ENCODE data around the gene CCDC30.
"Not testable (repeated sequence)": the region's sequence is repeated elsewhere in the genome, so short reads cannot be mapped to it uniquely, and the experiment has no call there.

CCDC30 gene

GRCh38 chr1:42529724-42530181 is 66.7 kb downstream of the CCDC30 start:
- peak; percentile 23 for DNase-seq (ENCODE audit: low spot score)

GRCh38 chr1:42531043-42531442 is 68.0 kb downstream of the CCDC30 start:
- no peak for DNase-seq (ENCODE audit: low spot score)

GRCh38 chr1:42533101-42533863 is 70.2 kb downstream of the CCDC30 start:
- DNase-seq (ENCODE audit: low spot score), result no peak

GRCh38 chr1:42541104-42541503 is 78.0 kb downstream of the CCDC30 start:
- no peak for DNase-seq (ENCODE audit: low spot score)

- no peak for DNase-seq (ENCODE audit: low spot score)
Measured at GRCh38 chr1:42551180-42551579, 88.1 kb downstream of the CCDC30 start.

- DNase-seq (ENCODE audit: low spot score), result no peak
Measured at GRCh38 chr1:42551590-42551989, 88.5 kb downstream of the CCDC30 start.

- DNase-seq (ENCODE audit: low spot score), result no peak
Measured at GRCh38 chr1:42552636-42553035, 89.5 kb downstream of the CCDC30 start.

GRCh38 chr1:42557230-42557851 is 94.3 kb downstream of the CCDC30 start:
- no peak for DNase-seq (ENCODE audit: low spot score)

- DNase-seq (ENCODE audit: low spot score), result no peak
Measured at GRCh38 chr1:42567038-42567437, 104.0 kb downstream of the CCDC30 start.

- DNase-seq (ENCODE audit: low spot score), result no peak
Measured at GRCh38 chr1:42576935-42577334, 113.8 kb downstream of the CCDC30 start.

GRCh38 chr1:42586016-42586415 is 122.9 kb downstream of the CCDC30 start:
- DNase-seq (ENCODE audit: low spot score), result no peak

- DNase-seq (ENCODE audit: low spot score), result no peak
Measured at GRCh38 chr1:42587753-42588152, 124.7 kb downstream of the CCDC30 start.

GRCh38 chr1:42592811-42593210 is 129.7 kb downstream of the CCDC30 start:
- DNase-seq (ENCODE audit: low spot score), result no peak

- no peak for DNase-seq (ENCODE audit: low spot score)
Measured at GRCh38 chr1:42593486-42594100, 130.5 kb downstream of the CCDC30 start.

- no peak for DNase-seq (ENCODE audit: low spot score)
Measured at GRCh38 chr1:42601472-42601871, 138.4 kb downstream of the CCDC30 start.

GRCh38 chr1:42613803-42614131 is 150.7 kb downstream of the CCDC30 start:
- no peak for DNase-seq (ENCODE audit: low spot score)

GRCh38 chr1:42618866-42619265 is 155.8 kb downstream of the CCDC30 start:
- no peak for DNase-seq (ENCODE audit: low spot score)

GRCh38 chr1:42620307-42620706 is 157.2 kb downstream of the CCDC30 start:
- DNase-seq (ENCODE audit: low spot score), result no peak

- DNase-seq (ENCODE audit: low spot score), result not testable (repeated sequence)
Measured at GRCh38 chr1:42621180-42621579, 158.1 kb downstream of the CCDC30 start.

- DNase-seq (ENCODE audit: low spot score), result not testable (repeated sequence)
Measured at GRCh38 chr1:42627205-42627604, 164.1 kb downstream of the CCDC30 start.

GRCh38 chr1:42639116-42639515 is 176.0 kb downstream of the CCDC30 start:
- no peak for DNase-seq (ENCODE audit: low spot score)

GRCh38 chr1:42646056-42646455 is 183.0 kb downstream of the CCDC30 start:
- DNase-seq (ENCODE audit: low spot score), result no peak

GRCh38 chr1:42657201-42657600 is 194.1 kb downstream of the CCDC30 start:
- no peak for DNase-seq (ENCODE audit: low spot score)
